ENCODE results near the gene CACNA2D4.

CACNA2D4 gene

GRCh38 chr12:1766110-1766509 lies 152.3 kb downstream of the CACNA2D4 start:
- TF ChIP-seq Cebpa-rat (IDR thresholded peaks at IDR 0.05), result no peak
- Histone ChIP-seq H4K20me1 (peaks cover 89% of the 10 kb centered on the region), H3K36me3 (peaks cover 40% of the 10 kb centered on the region), H3K9ac (no peak overlapping the region), H3K27me3 (no peaks in the 10 kb centered on the region), H3K9me3 (no peaks in the 10 kb centered on the region), H3K4me1 (no peaks in the 10 kb centered on the region), H3K4me2 (no peak overlapping the region), H3K27ac (no peak overlapping the region), H3K4me3 (no peak overlapping the region)

DNA sequence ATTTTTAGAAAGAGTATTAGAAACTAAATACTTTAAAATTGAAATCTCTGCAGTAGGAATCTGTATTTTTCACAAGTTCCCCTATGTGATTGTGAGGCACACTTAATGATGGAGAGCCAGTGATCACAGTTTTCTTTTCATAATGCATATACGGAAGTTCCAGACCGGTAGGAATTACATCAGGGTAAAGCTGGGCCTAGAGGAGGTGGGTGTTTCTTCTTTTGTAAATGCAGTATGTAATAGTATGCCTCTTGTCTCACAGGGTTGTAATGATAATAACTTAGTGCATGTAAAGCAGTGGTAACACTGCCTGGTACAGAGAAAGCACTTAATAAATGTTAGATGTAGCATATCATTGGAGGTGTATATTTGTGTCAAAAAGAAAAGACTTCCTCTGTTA lies 155.3 kb downstream of the CACNA2D4 start:
- H3K27me3 ChIP-seq, result no peaks in the 10 kb centered on the region
- no peak overlapping the region for H3K27ac ChIP-seq
- no peak overlapping the region for H3K4me3 ChIP-seq
- H3K36me3 ChIP-seq, result peaks cover 45% of the 10 kb centered on the region
- H3K4me1 ChIP-seq, result no peaks in the 10 kb centered on the region
- TF ChIP-seq Cebpa-rat (IDR thresholded peaks at IDR 0.05), result no peak
- peaks cover 4% of the 10 kb centered on the region; the same call in 1 of the 2 replicates for H3K9me3 ChIP-seq
- H4K20me1 ChIP-seq, result peaks cover 76% of the 10 kb centered on the region
- no peak overlapping the region for H3K4me2 ChIP-seq
- H3K9ac ChIP-seq, result no peak overlapping the region

DNA sequence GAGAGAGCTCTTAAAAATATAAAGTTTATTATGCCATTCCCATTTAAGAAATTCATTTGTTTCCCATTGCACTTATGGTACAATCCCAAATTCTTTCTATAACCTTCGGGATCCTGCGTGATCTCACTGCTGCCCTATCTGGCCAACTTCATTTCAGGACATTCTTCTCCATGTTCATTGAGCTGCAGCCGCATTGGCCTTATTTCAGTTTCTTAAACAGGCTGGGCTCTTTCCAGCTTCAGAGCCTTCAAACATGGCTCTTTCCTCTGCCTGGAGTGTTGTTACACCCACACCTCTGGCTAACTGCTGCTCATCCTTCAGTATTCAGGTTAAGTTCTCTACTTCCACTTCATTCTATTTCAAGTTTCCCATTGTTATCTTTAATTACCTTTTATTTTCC lies 156.6 kb downstream of the CACNA2D4 start:
- Histone ChIP-seq H3K4me1 (no peaks in the 10 kb centered on the region), H3K4me2 (no peak overlapping the region), H3K27ac (no peak overlapping the region), H3K4me3 (no peak overlapping the region), H3K9me3 (peaks cover 4% of the 10 kb centered on the region; the same call in 1 of the 2 replicates), H3K27me3 (no peaks in the 10 kb centered on the region), H3K9ac (no peak overlapping the region), H3K36me3 (peaks cover 53% of the 10 kb centered on the region), H4K20me1 (peaks cover 73% of the 10 kb centered on the region)
- no peak for TF ChIP-seq Cebpa-rat (IDR thresholded peaks at IDR 0.05)

GRCh38 chr12:1760566-1761382 lies 157.7 kb downstream of the CACNA2D4 start:
- H3K4me1 ChIP-seq, result no peaks in the 10 kb centered on the region
- no peak overlapping the region for H3K27ac ChIP-seq
- H3K4me2 ChIP-seq, result no peak overlapping the region
- no peak overlapping the region for H3K4me3 ChIP-seq
- H3K9ac ChIP-seq, result no peak overlapping the region
- H3K27me3 ChIP-seq, result no peaks in the 10 kb centered on the region
- peaks cover 64% of the 10 kb centered on the region for H3K36me3 ChIP-seq
- H4K20me1 ChIP-seq, result peaks cover 62% of the 10 kb centered on the region
- TF ChIP-seq Cebpa-rat (IDR thresholded peaks at IDR 0.05), result no peak
- peaks cover 4% of the 10 kb centered on the region; the same call in 1 of the 2 replicates for H3K9me3 ChIP-seq

DNA sequence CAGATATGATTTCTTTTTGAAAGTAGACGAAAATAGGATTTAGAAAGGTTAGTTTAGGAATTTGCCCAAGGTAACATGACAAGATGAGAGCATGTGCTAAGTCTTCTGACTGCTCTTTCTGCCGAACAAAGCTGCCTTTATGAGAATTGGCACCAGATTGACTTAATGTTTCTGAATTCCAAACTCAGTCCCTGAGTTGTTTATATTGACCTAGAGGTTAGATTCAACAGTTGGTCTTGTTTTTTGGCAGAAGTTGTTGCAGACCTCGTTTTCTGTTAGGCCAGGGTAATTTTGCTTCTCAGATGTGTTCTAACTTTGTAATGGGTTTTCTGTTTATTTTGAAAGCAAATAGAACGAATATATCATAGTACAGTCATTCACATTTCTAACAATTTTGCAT lies 159.6 kb downstream of the CACNA2D4 start:
- H3K27ac ChIP-seq, result no peak overlapping the region

GRCh38 chr12:1758376-1758775 lies 160.1 kb downstream of the CACNA2D4 start:
- Histone ChIP-seq H3K4me1 (no peaks in the 10 kb centered on the region), H3K27ac (no peak overlapping the region), H3K36me3 (peaks cover 75% of the 10 kb centered on the region), H3K4me2 (no peak overlapping the region), H4K20me1 (peaks cover 45% of the 10 kb centered on the region), H3K9me3 (peaks cover 4% of the 10 kb centered on the region; the same call in 1 of the 2 replicates), H3K27me3 (no peaks in the 10 kb centered on the region), H3K9ac (no peak overlapping the region), H3K4me3 (no peak overlapping the region)
- no peak for TF ChIP-seq Cebpa-rat (IDR thresholded peaks at IDR 0.05)

More for the DNA sequence above, 159.6 kb downstream of the CACNA2D4 start:
- H3K4me2 ChIP-seq, result no peak overlapping the region
- H3K9ac ChIP-seq, result no peak overlapping the region
- peaks cover 50% of the 10 kb centered on the region for H4K20me1 ChIP-seq
- H3K4me3 ChIP-seq, result no peak overlapping the region
- H3K36me3 ChIP-seq, result peaks cover 80% of the 10 kb centered on the region
- H3K27me3 ChIP-seq, result no peaks in the 10 kb centered on the region
- TF ChIP-seq Cebpa-rat (IDR thresholded peaks at IDR 0.05), result no peak
- peaks cover 4% of the 10 kb centered on the region; the same call in 1 of the 2 replicates for H3K9me3 ChIP-seq
- H3K4me1 ChIP-seq, result no peaks in the 10 kb centered on the region

DNA sequence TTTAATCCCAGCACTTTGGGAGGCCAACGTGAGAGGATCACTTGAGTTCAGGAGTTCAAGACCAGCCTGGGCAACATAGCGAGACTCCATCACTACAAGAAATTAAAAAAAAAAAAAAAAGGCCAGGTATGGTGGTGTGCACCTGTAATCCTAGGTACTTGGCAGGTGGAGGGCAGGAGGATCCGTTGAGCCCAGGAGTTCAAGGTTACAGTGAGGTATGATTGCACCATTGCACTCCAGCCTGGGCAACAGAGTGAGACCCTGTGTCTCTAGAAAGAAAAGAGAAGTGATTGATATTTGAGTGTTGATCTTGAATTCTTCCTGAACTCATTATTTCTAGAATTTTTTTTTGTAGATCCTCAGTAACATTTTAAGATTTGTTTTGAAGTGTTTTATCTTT lies 168.2 kb downstream of the CACNA2D4 start:
- peaks cover 32% of the 10 kb centered on the region for H3K9me3 ChIP-seq
- H3K9ac ChIP-seq, result no peak overlapping the region
- peaks cover 26% of the 10 kb centered on the region for H3K4me1 ChIP-seq
- peaks cover 46% of the 10 kb centered on the region for H3K36me3 ChIP-seq
- no peak for TF ChIP-seq Cebpa-rat (IDR thresholded peaks at IDR 0.05)
- H3K27me3 ChIP-seq, result no peaks in the 10 kb centered on the region
- H3K4me3 ChIP-seq, result no peak overlapping the region
- H4K20me1 ChIP-seq, result peaks cover 60% of the 10 kb centered on the region
- H3K27ac ChIP-seq, result no peak overlapping the region
- H3K4me2 ChIP-seq, result no peak overlapping the region

DNA sequence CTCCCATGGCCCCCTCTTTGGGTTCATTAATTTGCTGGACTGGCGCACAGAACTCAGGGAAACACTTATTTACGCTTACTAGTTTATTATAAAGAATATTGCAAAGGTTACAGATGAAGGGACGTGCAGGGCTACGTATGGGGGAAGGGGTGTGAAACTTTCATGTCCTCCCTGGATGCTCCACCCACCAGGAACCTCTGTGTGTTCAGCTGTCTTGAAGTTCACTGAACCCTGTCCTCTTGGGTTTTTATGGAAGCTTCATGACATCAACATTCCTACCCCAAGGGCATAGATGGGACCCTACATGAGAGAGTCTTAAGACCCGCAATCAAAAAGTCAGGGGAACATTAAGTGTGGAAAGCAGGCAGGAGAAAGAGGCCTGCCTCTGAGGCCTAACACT lies 169.4 kb downstream of the CACNA2D4 start:
- Histone ChIP-seq H3K27ac (no peak overlapping the region), H3K4me3 (no peak overlapping the region), H3K9me3 (peaks cover 37% of the 10 kb centered on the region), H3K4me1 (peaks cover 33% of the 10 kb centered on the region), H3K4me2 (peak overlapping the region; percentile 60), H3K9ac (no peak overlapping the region), H3K27me3 (no peaks in the 10 kb centered on the region), H3K36me3 (peaks cover 38% of the 10 kb centered on the region), H4K20me1 (peaks cover 54% of the 10 kb centered on the region)
- no peak for TF ChIP-seq Cebpa-rat (IDR thresholded peaks at IDR 0.05)

DNA sequence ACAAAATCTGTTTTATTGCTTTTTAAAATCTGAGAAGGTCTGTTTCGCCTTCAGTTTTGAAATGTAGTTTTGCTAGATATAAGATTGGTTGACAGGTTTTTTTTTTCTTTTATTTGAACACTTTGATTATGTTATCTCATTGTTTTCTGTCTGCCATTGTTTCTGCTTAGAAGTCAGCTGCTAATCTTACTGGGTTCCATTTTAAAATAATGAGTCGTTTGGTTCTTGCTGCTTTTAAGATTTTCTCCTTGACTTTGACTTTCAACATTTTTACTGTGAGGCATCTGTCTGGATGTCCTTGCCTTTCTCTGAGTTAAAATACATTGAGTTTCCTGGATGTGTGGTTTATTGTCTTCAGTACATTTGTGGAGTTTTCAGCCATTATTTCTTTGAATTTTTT lies 170.8 kb downstream of the CACNA2D4 start:
- H3K4me1 ChIP-seq, result peaks cover 33% of the 10 kb centered on the region
- no peak for TF ChIP-seq Cebpa-rat (IDR thresholded peaks at IDR 0.05)
- H3K9ac ChIP-seq, result no peak overlapping the region
- no peaks in the 10 kb centered on the region for H3K27me3 ChIP-seq
- H3K4me3 ChIP-seq, result no peak overlapping the region; the same call in 1 of the 2 replicates
- H4K20me1 ChIP-seq, result peaks cover 52% of the 10 kb centered on the region
- H3K27ac ChIP-seq, result no peak overlapping the region
- H3K9me3 ChIP-seq, result peaks cover 46% of the 10 kb centered on the region
- no peak overlapping the region for H3K4me2 ChIP-seq
- peaks cover 43% of the 10 kb centered on the region for H3K36me3 ChIP-seq

GRCh38 chr12:1744932-1745331 lies 173.5 kb downstream of the CACNA2D4 start:
- Histone ChIP-seq H3K4me1 (peaks cover 58% of the 10 kb centered on the region), H3K27me3 (no peaks in the 10 kb centered on the region)
- TF ChIP-seq Cebpa-rat (IDR thresholded peaks at IDR 0.05), result no peak

More at GRCh38 chr12:1744932-1745331, 173.5 kb downstream of the CACNA2D4 start:
- H3K9ac ChIP-seq, result 0 out of 2 replicates have a peak overlapping the region, but pooled peaks have one; percentile 17
- no peak overlapping the region for H3K4me3 ChIP-seq
- H3K36me3 ChIP-seq, result peaks cover 43% of the 10 kb centered on the region
- peaks cover 46% of the 10 kb centered on the region for H3K9me3 ChIP-seq
- peak overlapping the region; percentile 53; the same call in 1 of the 2 replicates for H3K27ac ChIP-seq
- peaks cover 54% of the 10 kb centered on the region for H4K20me1 ChIP-seq
- peak overlapping the region; percentile 68 for H3K4me2 ChIP-seq
